ENCODE measurements around the gene KMT2E. TPM values are rescaled to one million over a fixed set of nuclear protein-coding genes. Genes with fewer than 3 reads are reported as not detected.
"Not testable (repeated sequence)": the region's sequence is repeated elsewhere in the genome, so short reads cannot be mapped to it uniquely, and the experiment has no call there.

The KMT2E gene
- total RNA-seq, 1 experiment from 2014 or later: 68.1 TPM

DNA sequence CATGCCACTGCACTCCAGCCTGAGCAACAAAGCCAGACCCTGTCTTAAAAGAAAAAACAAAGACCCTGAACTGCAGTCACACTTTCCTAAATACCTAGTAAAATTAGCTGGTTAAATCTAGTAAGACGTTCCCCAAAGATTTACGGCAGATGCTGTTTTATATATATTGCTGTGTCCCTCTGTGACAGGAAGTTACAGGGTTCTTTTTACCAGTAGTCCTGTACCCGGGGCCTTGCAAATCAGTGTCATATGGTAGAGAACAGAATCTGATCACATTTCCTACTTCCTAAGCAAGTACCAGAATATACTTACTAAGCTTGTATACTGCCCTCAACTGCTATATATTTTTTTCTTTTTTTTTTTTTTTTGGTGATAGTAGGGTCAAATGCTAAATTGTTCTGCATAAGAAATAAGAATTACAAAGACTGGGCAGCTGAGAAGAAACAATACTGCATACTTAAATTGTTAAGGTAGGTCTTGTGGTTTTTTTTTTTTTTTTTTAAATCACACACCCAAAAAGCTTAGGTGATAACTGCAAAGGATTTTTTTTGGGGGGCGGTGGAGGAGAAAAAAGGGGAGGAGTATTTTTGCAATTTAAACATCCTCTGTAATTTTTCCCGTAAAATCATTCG, 27.3 kb upstream of the KMT2E start:
- H2AFZ ChIP-seq: no peak overlapping the region
- ChIA-PET CTCF (interaction anchor here (0.7 kb wide), 1 partner anchor 265 kb away, joined by 3 read pairs; no protein-coding TSS in a partner anchor), POLR2A (ENCODE audit: unreplicated experiment) (no interaction called here)
- no peaks in the 10 kb centered on the region for H3K9me3 ChIP-seq (ENCODE audit: insufficient read depth, low read depth)
- peaks cover 17% of the 10 kb centered on the region for H3K36me3 ChIP-seq (ENCODE audit: low read depth)
- H3K4me2 ChIP-seq: no peak overlapping the region
- H3K27ac ChIP-seq: no peak overlapping the region
- peaks cover 35% of the 10 kb centered on the region for H3K4me1 ChIP-seq (replicated peaks; ENCODE audit: insufficient read depth)
- no peaks in the 10 kb centered on the region for H3K9me2 ChIP-seq (ENCODE audit: insufficient read depth)
- H4K20me1 ChIP-seq (ENCODE audit: insufficient read depth): peaks cover 6% of the 10 kb centered on the region
- intact Hi-C loops (cut with micrococcal nuclease; ENCODE audit: unreplicated experiment): no loop called here
- no peak overlapping the region for H3K4me3 ChIP-seq
- TF ChIP-seq EZH2 (IDR thresholded peaks at IDR 0.05; ENCODE audit: low read depth): no peak
- TF ChIP-seq, protein P1, sequence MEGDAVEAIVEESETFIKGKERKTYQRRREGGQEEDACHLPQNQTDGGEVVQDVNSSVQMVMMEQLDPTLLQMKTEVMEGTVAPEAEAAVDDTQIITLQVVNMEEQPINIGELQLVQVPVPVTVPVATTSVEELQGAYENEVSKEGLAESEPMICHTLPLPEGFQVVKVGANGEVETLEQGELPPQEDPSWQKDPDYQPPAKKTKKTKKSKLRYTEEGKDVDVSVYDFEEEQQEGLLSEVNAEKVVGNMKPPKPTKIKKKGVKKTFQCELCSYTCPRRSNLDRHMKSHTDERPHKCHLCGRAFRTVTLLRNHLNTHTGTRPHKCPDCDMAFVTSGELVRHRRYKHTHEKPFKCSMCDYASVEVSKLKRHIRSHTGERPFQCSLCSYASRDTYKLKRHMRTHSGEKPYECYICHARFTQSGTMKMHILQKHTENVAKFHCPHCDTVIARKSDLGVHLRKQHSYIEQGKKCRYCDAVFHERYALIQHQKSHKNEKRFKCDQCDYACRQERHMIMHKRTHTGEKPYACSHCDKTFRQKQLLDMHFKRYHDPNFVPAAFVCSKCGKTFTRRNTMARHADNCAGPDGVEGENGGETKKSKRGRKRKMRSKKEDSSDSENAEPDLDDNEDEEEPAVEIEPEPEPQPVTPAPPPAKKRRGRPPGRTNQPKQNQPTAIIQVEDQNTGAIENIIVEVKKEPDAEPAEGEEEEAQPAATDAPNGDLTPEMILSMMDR (conservative IDR thresholded peaks at IDR 0.05): no peak
- BruUV-seq (replicated peaks): no TSS peak
- H3K27me3 ChIP-seq (ENCODE audit: insufficient read depth, low read depth): no peaks in the 10 kb centered on the region
- peaks cover 40% of the 10 kb centered on the region for H3K79me2 ChIP-seq (ENCODE audit: low read depth)
- DNase-seq: no peak
- H3F3A ChIP-seq (ENCODE audit: insufficient read depth, low read depth): peaks cover 62% of the 10 kb centered on the region

DNA sequence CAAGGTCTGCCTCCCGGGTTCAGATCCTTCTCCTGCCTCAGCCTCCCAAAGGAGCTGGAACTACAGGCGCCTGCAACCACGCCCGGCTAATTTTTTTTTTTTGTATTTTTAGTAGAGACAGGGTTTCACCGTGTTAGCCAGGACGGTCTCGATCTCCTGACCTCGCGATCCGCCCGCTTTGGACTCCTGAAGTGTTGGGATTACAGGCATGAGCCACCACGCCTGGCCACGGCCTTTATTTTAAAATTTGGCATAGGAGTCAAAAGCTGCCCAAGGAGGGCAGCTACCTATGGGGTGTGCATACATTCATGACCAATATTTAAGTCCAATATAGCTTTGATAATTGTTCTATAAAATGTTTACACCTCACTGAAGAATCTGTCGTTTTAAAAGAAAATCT, 26.6 kb upstream of the KMT2E start:
- H3K4me3 ChIP-seq; H3K4me2 ChIP-seq; DNase-seq; H3K27me3 ChIP-seq (ENCODE audit: insufficient read depth, low read depth); BruUV-seq (replicated peaks); H3K9me3 ChIP-seq (ENCODE audit: insufficient read depth, low read depth); H2AFZ ChIP-seq; H3K9me2 ChIP-seq (ENCODE audit: insufficient read depth); intact Hi-C loops (cut with micrococcal nuclease; ENCODE audit: unreplicated experiment); H4K20me1 ChIP-seq (ENCODE audit: insufficient read depth); H3K27ac ChIP-seq; POLR2A ChIA-PET (ENCODE audit: unreplicated experiment): not testable (repeated sequence)
- peaks cover 64% of the 10 kb centered on the region for H3F3A ChIP-seq (ENCODE audit: insufficient read depth, low read depth)
- H3K36me3 ChIP-seq (ENCODE audit: low read depth): peaks cover 17% of the 10 kb centered on the region
- CTCF ChIA-PET: interaction anchor here (0.7 kb wide), 1 partner anchor 264 kb away, joined by 3 read pairs; no protein-coding TSS in a partner anchor
- peaks cover 42% of the 10 kb centered on the region for H3K79me2 ChIP-seq (ENCODE audit: low read depth)
- peaks cover 33% of the 10 kb centered on the region for H3K4me1 ChIP-seq (replicated peaks; ENCODE audit: insufficient read depth)

DNA sequence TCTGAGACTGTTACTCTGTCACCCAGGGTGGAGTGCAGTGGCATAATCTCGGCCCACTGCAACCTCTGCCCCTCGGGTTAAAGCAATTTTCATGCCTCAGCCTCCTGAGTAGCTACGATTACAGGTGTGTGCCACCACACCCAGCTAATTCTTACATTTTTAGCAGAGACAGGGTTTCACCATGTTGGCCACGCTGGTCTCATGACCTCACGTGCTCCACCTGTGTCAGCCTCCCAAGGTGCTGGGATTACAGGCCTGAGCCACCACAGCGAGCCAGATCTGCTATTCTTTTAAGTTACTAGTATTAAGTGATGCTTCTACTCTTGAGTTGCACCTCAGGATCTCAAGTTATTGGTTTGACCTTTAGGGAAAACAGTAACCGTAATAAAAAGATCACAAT, 23.0 kb upstream of the KMT2E start:
- Histone ChIP-seq H3K9me3 (ENCODE audit: insufficient read depth, low read depth) (no peaks in the 10 kb centered on the region), H3F3A (ENCODE audit: insufficient read depth, low read depth) (peaks cover 45% of the 10 kb centered on the region), H3K36me3 (ENCODE audit: low read depth) (peaks cover 31% of the 10 kb centered on the region), H3K4me3 (no peak overlapping the region), H3K4me2 (no peak overlapping the region), H3K4me1 (replicated peaks; ENCODE audit: insufficient read depth) (peaks cover 7% of the 10 kb centered on the region), H4K20me1 (ENCODE audit: insufficient read depth) (peaks cover 33% of the 10 kb centered on the region), H3K79me2 (ENCODE audit: low read depth) (peaks cover 55% of the 10 kb centered on the region), H3K27ac (no peak overlapping the region), H3K9me2 (ENCODE audit: insufficient read depth) (no peaks in the 10 kb centered on the region), H3K27me3 (ENCODE audit: insufficient read depth, low read depth) (no peaks in the 10 kb centered on the region), H2AFZ (no peak overlapping the region)
- no peak for TF ChIP-seq EZH2 (IDR thresholded peaks at IDR 0.05; ENCODE audit: low read depth)
- DNase-seq: no peak
- ChIA-PET POLR2A (ENCODE audit: unreplicated experiment) (interaction anchor here (0.6 kb wide), 2 partner anchors 22 to 70 kb away, joined by 9 to 12 read pairs; no protein-coding TSS in a partner anchor), CTCF (interaction anchor here (0.6 kb wide), 1 partner anchor 65 kb away, joined by 3 read pairs; no protein-coding TSS in a partner anchor)
- BruUV-seq (replicated peaks): no TSS peak
- intact Hi-C loops (cut with micrococcal nuclease; ENCODE audit: unreplicated experiment): no loop called here

DNA sequence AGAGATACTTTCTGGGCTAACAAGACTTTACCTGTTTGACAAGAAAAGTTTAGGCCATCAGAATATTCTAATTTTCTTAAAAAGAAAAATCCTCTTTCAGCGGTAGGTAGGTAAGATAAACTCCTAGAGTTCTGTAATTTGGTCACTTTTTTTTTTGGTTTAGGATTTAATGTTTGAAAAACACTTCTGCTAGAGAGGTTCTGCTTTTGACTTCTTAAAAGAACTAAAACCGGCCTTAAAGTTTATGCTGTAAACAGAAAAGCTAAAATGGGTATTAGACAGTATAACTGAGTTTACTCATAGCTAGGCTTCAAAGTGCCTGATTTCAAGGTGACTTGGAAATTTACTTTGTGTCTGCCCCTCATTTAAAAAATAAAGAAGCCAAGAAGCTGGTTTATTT, 21.7 kb upstream of the KMT2E start:
- TF ChIP-seq, protein P1 (conservative IDR thresholded peaks at IDR 0.05): no peak
- no peak for TF ChIP-seq EZH2 (IDR thresholded peaks at IDR 0.05; ENCODE audit: low read depth)
- CTCF ChIA-PET: no interaction called here
- Histone ChIP-seq H3K36me3 (ENCODE audit: low read depth) (peaks cover 23% of the 10 kb centered on the region), H3K9me3 (ENCODE audit: insufficient read depth, low read depth) (no peaks in the 10 kb centered on the region), H3K27me3 (ENCODE audit: insufficient read depth, low read depth) (no peaks in the 10 kb centered on the region), H3K4me2 (no peak overlapping the region), H3K27ac (no peak overlapping the region), H3K9me2 (ENCODE audit: insufficient read depth) (no peaks in the 10 kb centered on the region), H3K4me1 (replicated peaks; ENCODE audit: insufficient read depth) (no peaks in the 10 kb centered on the region), H3F3A (ENCODE audit: insufficient read depth, low read depth) (peaks cover 40% of the 10 kb centered on the region), H4K20me1 (ENCODE audit: insufficient read depth) (peaks cover 46% of the 10 kb centered on the region), H3K79me2 (ENCODE audit: low read depth) (peaks cover 56% of the 10 kb centered on the region), H2AFZ (no peak overlapping the region), H3K4me3 (no peak overlapping the region)
- no TSS peak for BruUV-seq (replicated peaks)
- no peak for DNase-seq
- POLR2A ChIA-PET (ENCODE audit: unreplicated experiment): no interaction called here
- intact Hi-C loops (cut with micrococcal nuclease; ENCODE audit: unreplicated experiment): no loop called here

Measured in PC-9 (cell line).